Midbrain (tissue), 1 donor: ENCODE results near the gene VAV3.

ENCODE experiments used
- DNase-seq: peaks from one replicate; lab custom pipeline; 2025; lab: John Stamatoyannopoulos, UW

The VAV3 gene

GRCh38 chr1:107789817-107790524, 175.0 kb downstream of the VAV3 start:
- no peak for DNase-seq

- no peak for DNase-seq
Observed at GRCh38 chr1:107788206-107789202, 176.5 kb downstream of the VAV3 start.

GRCh38 chr1:107787299-107787698, 177.7 kb downstream of the VAV3 start:
- DNase-seq = no peak

GRCh38 chr1:107786203-107786845, 178.7 kb downstream of the VAV3 start:
- DNase-seq = no peak

GRCh38 chr1:107785496-107786202, 179.3 kb downstream of the VAV3 start:
- no peak for DNase-seq

GRCh38 chr1:107782217-107782845, 182.6 kb downstream of the VAV3 start:
- peak; percentile 63 for DNase-seq

GRCh38 chr1:107781245-107781644, 183.7 kb downstream of the VAV3 start:
- no peak for DNase-seq

GRCh38 chr1:107777664-107778047, 187.3 kb downstream of the VAV3 start:
- DNase-seq = no peak

- no peak for DNase-seq
Observed at GRCh38 chr1:107776900-107777663, 187.9 kb downstream of the VAV3 start.

- no peak for DNase-seq
Observed at GRCh38 chr1:107771377-107771776, 193.6 kb downstream of the VAV3 start.

- no peak for DNase-seq
Observed at GRCh38 chr1:107767156-107767582, 197.8 kb downstream of the VAV3 start.

GRCh38 chr1:107766533-107766932, 198.4 kb downstream of the VAV3 start:
- DNase-seq = no peak

- no peak for DNase-seq
Observed at GRCh38 chr1:107762751-107763390, 202.1 kb downstream of the VAV3 start.

GRCh38 chr1:107760065-107760464, 204.9 kb downstream of the VAV3 start:
- no peak for DNase-seq

- peak; percentile 71 for DNase-seq
Observed at GRCh38 chr1:107750364-107750959, 214.5 kb downstream of the VAV3 start.

- no peak for DNase-seq
Observed at GRCh38 chr1:107748531-107748930, 216.4 kb downstream of the VAV3 start.

GRCh38 chr1:107741242-107741641, 223.7 kb downstream of the VAV3 start:
- DNase-seq = no peak

GRCh38 chr1:107740579-107740978, 224.4 kb downstream of the VAV3 start:
- no peak for DNase-seq

- no peak for DNase-seq
Observed at GRCh38 chr1:107739651-107740050, 225.3 kb downstream of the VAV3 start.

GRCh38 chr1:107739201-107739600, 225.8 kb downstream of the VAV3 start:
- no peak for DNase-seq
